Endothelial cell of umbilical vein (primary cell): ENCODE measurements around the gene FKBP14.

Source experiments
- EZH2 ChIP-seq: IDR thresholded peaks from 2 replicates; pipeline ENCODE4 v1.6.1; 2012; ENCODE audit warnings: borderline replicate concordance, low read depth, mild to moderate bottlenecking, moderate library complexity, low read length, inconsistent platforms; ENCODE audit not compliant: severe bottlenecking
- FOS ChIP-seq: IDR thresholded peaks from 2 replicates; pipeline ENCODE4 v1.6.1; 2011; ENCODE audit warnings: mild to moderate bottlenecking, low read length, moderate library complexity, borderline replicate concordance; ENCODE audit not compliant: insufficient read depth
- GATA2 ChIP-seq: IDR thresholded peaks from 2 replicates; pipeline ENCODE4 v1.7.0; 2011; ENCODE audit warnings: low read depth, mild to moderate bottlenecking, moderate library complexity, mixed read lengths, low read length; ENCODE audit not compliant: insufficient read length, insufficient read depth
- MAX ChIP-seq: IDR thresholded peaks from 2 replicates; pipeline ENCODE4 v1.6.1; 2011; ENCODE audit not compliant: insufficient read depth, insufficient read length
- POLR2A ChIP-seq: IDR thresholded peaks from 2 replicates; pipeline ENCODE4 v1.6.1; 2012; ENCODE audit warnings: low read depth, mild to moderate bottlenecking, control low read depth, low read length
- POLR2AphosphoS5 ChIP-seq: IDR thresholded peaks from 2 replicates; pipeline ENCODE4 v1.6.1; 2012; ENCODE audit warnings: low read depth, mild to moderate bottlenecking, control low read depth, low read length, moderate library complexity; ENCODE audit not compliant: insufficient read depth
- TF ChIP-seq, protein P1 (sequence below), 2 donors: IDR thresholded peaks; 1 replicate in 1 of 2; 2 replicates in 1 of 2; pipeline ENCODE4 v1.5.1; 2011; ENCODE audit warnings: low read length in 2 of 2, mild to moderate bottlenecking in 2 of 2, moderate library complexity in 2 of 2, control low read depth in 1 of 2, inconsistent platforms in 1 of 2, low read depth in 1 of 2; ENCODE audit not compliant: insufficient read depth in 1 of 2; ENCODE audit errors: extremely low read depth in 1 of 2

GRCh38 chr7:30027065-30027456, 559 bp upstream of the FKBP14 start:
- TF ChIP-seq EZH2 (no peak), MAX (no peak), POLR2AphosphoS5 (no peak), POLR2A (no peak), FOS (peak; percentile 26), GATA2 (no peak)
- TF ChIP-seq, protein P1, sequence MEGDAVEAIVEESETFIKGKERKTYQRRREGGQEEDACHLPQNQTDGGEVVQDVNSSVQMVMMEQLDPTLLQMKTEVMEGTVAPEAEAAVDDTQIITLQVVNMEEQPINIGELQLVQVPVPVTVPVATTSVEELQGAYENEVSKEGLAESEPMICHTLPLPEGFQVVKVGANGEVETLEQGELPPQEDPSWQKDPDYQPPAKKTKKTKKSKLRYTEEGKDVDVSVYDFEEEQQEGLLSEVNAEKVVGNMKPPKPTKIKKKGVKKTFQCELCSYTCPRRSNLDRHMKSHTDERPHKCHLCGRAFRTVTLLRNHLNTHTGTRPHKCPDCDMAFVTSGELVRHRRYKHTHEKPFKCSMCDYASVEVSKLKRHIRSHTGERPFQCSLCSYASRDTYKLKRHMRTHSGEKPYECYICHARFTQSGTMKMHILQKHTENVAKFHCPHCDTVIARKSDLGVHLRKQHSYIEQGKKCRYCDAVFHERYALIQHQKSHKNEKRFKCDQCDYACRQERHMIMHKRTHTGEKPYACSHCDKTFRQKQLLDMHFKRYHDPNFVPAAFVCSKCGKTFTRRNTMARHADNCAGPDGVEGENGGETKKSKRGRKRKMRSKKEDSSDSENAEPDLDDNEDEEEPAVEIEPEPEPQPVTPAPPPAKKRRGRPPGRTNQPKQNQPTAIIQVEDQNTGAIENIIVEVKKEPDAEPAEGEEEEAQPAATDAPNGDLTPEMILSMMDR (IDR thresholded peaks at IDR 0.05; ENCODE audit: extremely low read depth in 1 of 2, insufficient read depth in 1 of 2, low read depth in 1 of 2, low read length in 2 of 2) = no peak
